Panc1 (cell line): ENCODE results near the gene ZNF627.

Experiments used
- POLR2AphosphoS5 ChIP-seq: IDR thresholded peaks from 2 replicates; pipeline ENCODE4 v1.6.1; 2012; ENCODE audit warnings: mild to moderate bottlenecking, low read depth, low read length, moderate library complexity
- SIN3A ChIP-seq: IDR thresholded peaks from 2 replicates; pipeline ENCODE4 v1.6.1; 2012; ENCODE audit warnings: low read depth, mild to moderate bottlenecking, low read length, moderate library complexity, borderline replicate concordance; ENCODE audit not compliant: insufficient read depth
- TCF7L2 ChIP-seq: IDR thresholded peaks from 2 replicates; pipeline ENCODE4 v1.6.1; 2011; ENCODE audit warnings: mild to moderate bottlenecking, low read depth, low read length, inconsistent platforms
- TF ChIP-seq, protein P1 (sequence below): fragments of 450-650 bp; IDR thresholded peaks from 2 replicates; pipeline ENCODE4 v1.5.1; 2017; ENCODE audit warnings: mild to moderate bottlenecking
- TF ChIP-seq, protein P2 (sequence below), 2 experiments: IDR thresholded peaks; 2 replicates each; pipeline ENCODE4 v1.6.1; 2011 to 2012; ENCODE audit warnings: low read depth in 2 of 2, control low read depth in 1 of 2, low read length in 1 of 2, mild to moderate bottlenecking in 1 of 2, moderate library complexity in 1 of 2; ENCODE audit not compliant: insufficient read depth in 1 of 2

- TF ChIP-seq, protein P1, sequence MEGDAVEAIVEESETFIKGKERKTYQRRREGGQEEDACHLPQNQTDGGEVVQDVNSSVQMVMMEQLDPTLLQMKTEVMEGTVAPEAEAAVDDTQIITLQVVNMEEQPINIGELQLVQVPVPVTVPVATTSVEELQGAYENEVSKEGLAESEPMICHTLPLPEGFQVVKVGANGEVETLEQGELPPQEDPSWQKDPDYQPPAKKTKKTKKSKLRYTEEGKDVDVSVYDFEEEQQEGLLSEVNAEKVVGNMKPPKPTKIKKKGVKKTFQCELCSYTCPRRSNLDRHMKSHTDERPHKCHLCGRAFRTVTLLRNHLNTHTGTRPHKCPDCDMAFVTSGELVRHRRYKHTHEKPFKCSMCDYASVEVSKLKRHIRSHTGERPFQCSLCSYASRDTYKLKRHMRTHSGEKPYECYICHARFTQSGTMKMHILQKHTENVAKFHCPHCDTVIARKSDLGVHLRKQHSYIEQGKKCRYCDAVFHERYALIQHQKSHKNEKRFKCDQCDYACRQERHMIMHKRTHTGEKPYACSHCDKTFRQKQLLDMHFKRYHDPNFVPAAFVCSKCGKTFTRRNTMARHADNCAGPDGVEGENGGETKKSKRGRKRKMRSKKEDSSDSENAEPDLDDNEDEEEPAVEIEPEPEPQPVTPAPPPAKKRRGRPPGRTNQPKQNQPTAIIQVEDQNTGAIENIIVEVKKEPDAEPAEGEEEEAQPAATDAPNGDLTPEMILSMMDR, result no peak
- TF ChIP-seq SIN3A, result no peak
- TF ChIP-seq, protein P2, sequence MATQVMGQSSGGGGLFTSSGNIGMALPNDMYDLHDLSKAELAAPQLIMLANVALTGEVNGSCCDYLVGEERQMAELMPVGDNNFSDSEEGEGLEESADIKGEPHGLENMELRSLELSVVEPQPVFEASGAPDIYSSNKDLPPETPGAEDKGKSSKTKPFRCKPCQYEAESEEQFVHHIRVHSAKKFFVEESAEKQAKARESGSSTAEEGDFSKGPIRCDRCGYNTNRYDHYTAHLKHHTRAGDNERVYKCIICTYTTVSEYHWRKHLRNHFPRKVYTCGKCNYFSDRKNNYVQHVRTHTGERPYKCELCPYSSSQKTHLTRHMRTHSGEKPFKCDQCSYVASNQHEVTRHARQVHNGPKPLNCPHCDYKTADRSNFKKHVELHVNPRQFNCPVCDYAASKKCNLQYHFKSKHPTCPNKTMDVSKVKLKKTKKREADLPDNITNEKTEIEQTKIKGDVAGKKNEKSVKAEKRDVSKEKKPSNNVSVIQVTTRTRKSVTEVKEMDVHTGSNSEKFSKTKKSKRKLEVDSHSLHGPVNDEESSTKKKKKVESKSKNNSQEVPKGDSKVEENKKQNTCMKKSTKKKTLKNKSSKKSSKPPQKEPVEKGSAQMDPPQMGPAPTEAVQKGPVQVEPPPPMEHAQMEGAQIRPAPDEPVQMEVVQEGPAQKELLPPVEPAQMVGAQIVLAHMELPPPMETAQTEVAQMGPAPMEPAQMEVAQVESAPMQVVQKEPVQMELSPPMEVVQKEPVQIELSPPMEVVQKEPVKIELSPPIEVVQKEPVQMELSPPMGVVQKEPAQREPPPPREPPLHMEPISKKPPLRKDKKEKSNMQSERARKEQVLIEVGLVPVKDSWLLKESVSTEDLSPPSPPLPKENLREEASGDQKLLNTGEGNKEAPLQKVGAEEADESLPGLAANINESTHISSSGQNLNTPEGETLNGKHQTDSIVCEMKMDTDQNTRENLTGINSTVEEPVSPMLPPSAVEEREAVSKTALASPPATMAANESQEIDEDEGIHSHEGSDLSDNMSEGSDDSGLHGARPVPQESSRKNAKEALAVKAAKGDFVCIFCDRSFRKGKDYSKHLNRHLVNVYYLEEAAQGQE (IDR thresholded peaks at IDR 0.05; ENCODE audit: insufficient read depth in 1 of 2, low read depth in 2 of 2, low read length in 1 of 2), result no peak
- TF ChIP-seq POLR2AphosphoS5, result no peak
- TF ChIP-seq TCF7L2, result no peak
Observed at GRCh38 chr19:11620553-11620952, 23.3 kb downstream of the ZNF627 start.
